GM19328 (cell line): ENCODE measurements around the gene AARS2.

ENCODE experiments used
- ATAC-seq: cut with Tn5 transposase; IDR thresholded peaks from one replicate; pipeline ENCODE4 v1.9.1; 2021; ENCODE audit warnings: mild to moderate bottlenecking, moderate library complexity; ENCODE audit not compliant: unreplicated experiment

The AARS2 gene

GRCh38 chr6:44251576-44252524 lies 61.3 kb downstream of the AARS2 start:
- ATAC-seq, result no peak

GRCh38 chr6:44250718-44251123 lies 62.4 kb downstream of the AARS2 start:
- no peak for ATAC-seq

- ATAC-seq, result no peak
These were observed 63.0 kb downstream of the AARS2 start for GRCh38 chr6:44250067-44250717.
